LNCaP clone FGC (cell line): ENCODE measurements around the gene CHST13.

Source experiments
- DNase-seq: peaks from one replicate; pipeline ENCODE4 v3.0.0-alpha.2; 2011; ENCODE audit warnings: low read depth
- H3K4me3 ChIP-seq: 2 replicates; pipeline ENCODE4 v1.5.1; 2011; ENCODE audit warnings: mild to moderate bottlenecking, low read depth, low read length, control low read depth
- CTCF ChIP-seq: IDR thresholded peaks from 2 replicates; pipeline ENCODE4 v1.5.1; 2012; ENCODE audit warnings: mild to moderate bottlenecking; ENCODE audit not compliant: control insufficient read depth, insufficient read depth; ENCODE audit errors: extremely low read depth

The CHST13 gene

GRCh38 chr3:126540951-126541627 is 17.1 kb downstream of the CHST13 start:
- DNase-seq = no peak
- H3K4me3 ChIP-seq = no peak overlapping the region
- no peak for TF ChIP-seq CTCF

GRCh38 chr3:126541628-126542339 is 17.8 kb downstream of the CHST13 start:
- DNase-seq = no peak
- no peak overlapping the region for H3K4me3 ChIP-seq
- TF ChIP-seq CTCF = no peak

- TF ChIP-seq CTCF = no peak
- no peak for DNase-seq
- no peak overlapping the region for H3K4me3 ChIP-seq
Observed at GRCh38 chr3:126542340-126543241, 18.6 kb downstream of the CHST13 start.

- H3K4me3 ChIP-seq = no peak overlapping the region
- no peak for TF ChIP-seq CTCF
- no peak for DNase-seq
Observed at GRCh38 chr3:126543457-126544061, 19.6 kb downstream of the CHST13 start.

GRCh38 chr3:126544596-126545281 is 20.8 kb downstream of the CHST13 start:
- TF ChIP-seq CTCF = no peak
- H3K4me3 ChIP-seq = no peak overlapping the region
- DNase-seq = no peak

- no peak for DNase-seq
- no peak overlapping the region for H3K4me3 ChIP-seq
- no peak for TF ChIP-seq CTCF
Observed at GRCh38 chr3:126545544-126545943, 21.6 kb downstream of the CHST13 start.
